Femur (tissue), 1 donor: ENCODE measurements around the gene B3GALT6.
"Not testable (repeated sequence)": the region's sequence is repeated elsewhere in the genome, so short reads cannot be mapped to it uniquely, and the experiment has no call there.

ENCODE experiments used
- DNase-seq: peaks from one replicate; pipeline ENCODE4 v3.0.0-alpha.2; 2017

The B3GALT6 gene

DNA sequence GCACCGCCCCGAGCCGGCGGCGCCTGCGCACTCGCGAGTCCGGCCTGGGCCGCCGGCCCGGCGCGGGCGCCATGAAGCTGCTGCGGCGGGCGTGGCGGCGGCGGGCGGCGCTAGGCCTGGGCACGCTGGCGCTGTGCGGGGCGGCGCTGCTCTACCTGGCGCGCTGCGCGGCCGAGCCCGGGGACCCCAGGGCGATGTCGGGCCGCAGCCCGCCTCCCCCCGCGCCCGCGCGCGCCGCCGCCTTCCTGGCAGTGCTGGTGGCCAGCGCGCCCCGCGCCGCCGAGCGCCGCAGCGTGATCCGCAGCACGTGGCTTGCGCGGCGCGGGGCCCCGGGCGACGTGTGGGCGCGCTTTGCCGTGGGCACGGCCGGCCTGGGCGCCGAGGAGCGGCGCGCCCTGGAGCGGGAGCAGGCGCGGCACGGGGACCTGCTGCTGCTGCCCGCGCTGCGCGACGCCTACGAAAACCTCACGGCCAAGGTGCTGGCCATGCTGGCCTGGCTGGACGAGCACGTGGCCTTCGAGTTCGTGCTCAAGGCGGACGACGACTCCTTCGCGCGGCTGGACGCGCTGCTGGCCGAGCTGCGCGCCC lies at the start of gene B3GALT6:
Gene B3GALT6, plus strand, starts transcription at position 30 of the 588 bp plus-strand sequence. Its CDS starts 42 bp downstream, at position 72.
- no peak for DNase-seq

DNA sequence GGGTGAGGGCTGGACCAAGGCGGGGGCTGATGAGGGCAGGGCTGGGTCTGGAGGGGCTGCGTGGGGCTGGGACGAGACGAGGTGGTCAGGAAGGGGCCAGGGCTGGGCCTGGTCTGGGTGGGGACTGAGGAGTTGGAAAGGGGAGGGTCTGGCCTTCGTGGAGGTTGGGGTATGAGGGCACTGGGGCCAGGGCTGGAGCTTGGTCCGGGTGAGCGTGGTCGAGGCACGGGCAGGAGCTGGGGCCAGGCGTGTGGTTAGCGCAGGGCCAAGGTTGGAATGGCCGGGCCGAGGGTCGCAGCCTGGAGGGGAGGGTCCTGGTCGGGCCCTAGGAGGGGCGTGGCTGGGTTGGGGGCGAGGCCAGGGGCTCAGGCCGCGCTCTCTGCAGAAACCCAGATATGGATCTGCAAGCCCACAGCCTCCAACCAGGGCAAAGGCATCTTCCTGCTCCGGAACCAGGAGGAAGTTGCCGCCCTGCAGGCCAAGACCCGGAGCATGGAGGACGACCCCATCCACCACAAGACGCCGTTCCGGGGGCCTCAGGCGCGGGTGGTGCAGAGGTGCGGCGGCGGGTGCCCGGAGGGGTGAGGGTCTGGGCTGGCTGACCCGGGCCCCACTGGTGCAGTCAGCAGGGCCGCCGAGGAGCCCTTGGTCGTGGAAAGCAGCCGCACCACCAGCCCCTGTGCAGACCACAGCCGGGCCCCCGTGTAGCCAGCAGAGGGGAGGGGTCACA lies 49.4 kb upstream of the B3GALT6 start:
- no peak for DNase-seq

DNA sequence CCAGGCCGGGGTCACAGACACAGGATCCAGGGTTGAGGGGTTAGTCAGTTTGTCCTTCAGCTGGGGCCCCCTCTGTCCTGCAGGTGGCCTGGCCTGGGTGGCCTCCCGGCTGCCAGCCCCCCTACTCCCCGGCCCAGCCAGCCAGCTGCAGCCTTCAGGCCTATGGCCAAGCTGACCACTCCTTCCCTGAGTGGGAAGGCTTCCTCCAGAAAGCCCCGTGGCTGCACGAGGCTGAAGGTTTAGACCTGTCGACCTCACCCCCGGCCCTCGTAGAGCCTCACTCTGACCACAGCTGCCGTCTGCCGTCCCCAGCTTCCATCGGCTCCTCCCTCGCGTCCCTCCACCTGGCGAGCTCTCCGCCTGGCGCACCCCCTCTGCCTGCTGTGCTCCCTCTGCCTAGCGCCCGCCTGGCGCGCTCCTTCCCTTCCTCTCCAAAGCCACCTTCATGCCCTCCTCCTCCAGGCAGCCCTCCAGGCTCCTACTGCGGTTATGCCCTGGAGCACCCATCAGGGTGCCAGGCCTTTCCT lies 48.8 kb upstream of the B3GALT6 start:
- DNase-seq: no peak

DNA sequence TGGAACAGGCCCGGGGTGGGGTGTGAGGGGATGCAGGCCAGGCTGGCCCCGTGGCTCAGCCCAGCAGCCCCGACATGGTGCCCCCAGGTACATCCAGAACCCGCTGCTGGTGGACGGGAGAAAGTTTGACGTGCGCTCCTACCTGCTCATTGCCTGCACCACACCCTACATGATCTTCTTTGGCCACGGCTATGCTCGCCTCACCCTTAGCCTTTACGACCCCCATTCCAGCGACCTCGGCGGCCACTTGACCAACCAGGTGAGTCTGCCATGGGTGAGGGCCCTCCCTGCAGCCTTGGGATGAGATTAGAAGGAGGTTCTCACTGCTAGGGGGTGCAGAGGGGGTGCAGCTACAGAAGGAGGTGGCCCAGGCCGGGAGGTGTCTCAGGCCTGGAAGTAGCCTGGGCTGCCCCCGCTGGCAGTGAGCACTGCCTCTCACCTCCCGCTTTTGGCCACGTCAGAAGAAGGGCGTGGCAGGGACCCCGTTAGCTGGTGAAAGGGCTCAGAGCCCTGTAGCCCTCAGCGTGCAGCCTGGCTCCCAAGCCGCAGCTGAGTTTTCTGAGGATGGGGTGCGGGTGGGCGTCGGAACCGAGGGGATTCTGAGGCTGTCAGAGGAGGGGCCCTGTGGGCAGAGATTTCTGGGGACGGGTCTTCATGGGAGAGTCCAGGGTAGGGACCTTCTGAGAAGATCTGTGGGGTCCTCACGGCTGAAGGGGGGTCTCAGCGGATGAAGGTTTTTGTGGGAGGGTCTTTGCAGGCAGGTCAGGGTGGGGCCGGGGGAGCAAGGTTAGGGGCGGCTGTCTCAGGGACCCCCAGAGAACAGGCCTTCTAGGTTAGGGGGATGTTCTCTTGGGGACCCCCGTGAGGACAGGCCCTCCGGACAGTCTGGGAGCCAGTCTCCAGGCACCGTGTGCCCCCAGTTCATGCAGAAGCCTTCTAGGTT lies 47.9 kb upstream of the B3GALT6 start:
- peak; percentile 12 for DNase-seq

DNA sequence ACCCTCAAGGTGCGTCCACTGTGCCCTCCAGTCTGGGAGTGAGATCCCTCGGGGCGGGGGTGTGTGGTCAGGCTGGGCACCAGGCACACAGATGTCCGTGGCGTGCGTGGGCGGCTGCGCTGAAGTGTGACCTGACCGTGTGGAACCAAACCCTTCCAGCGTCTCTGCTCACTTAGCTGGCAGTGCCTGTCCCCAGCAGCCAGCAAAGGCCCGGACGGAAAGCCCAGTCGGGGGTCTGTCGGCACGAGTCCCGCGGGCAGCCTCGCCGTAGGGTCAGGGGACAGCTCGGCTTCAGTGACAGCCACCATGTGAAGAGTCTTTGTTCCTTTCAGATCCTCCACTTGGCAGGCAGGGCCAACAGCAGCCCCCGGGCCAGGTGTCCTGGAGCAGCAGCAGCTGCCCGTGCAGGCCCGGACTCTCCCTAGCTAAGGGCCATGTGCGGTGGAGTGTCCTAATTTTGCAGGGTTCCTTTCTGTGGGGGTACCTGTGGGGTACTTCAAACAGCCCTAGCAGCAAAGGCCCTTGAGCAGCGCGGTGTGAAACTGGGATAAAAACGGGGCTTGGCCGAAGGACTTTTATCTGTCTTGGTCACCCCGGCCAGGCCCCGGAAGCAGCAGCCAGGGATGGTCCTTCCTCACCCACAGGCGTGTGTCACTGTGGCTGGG lies 46.8 kb upstream of the B3GALT6 start:
- DNase-seq: peak; percentile 36

DNA sequence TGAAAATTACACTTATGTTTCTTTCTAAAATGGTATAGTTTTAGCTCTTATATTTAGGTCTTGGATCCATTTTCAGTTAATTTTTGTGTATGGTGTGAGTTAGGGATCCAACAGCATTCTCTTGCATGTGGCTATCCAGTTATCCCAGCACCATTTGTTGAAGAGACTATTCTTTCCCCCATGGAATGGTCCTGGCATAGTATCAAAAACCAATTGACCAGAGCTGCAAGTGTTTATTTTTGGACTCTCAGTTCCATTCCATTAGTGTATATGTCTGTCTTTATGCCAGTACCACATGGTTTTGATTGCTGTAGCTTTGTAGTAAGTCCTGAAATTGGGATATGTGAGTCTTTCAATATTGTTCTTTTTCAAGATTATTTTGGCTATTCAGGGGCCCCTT lies 44.1 kb upstream of the B3GALT6 start:
- DNase-seq: no peak

DNA sequence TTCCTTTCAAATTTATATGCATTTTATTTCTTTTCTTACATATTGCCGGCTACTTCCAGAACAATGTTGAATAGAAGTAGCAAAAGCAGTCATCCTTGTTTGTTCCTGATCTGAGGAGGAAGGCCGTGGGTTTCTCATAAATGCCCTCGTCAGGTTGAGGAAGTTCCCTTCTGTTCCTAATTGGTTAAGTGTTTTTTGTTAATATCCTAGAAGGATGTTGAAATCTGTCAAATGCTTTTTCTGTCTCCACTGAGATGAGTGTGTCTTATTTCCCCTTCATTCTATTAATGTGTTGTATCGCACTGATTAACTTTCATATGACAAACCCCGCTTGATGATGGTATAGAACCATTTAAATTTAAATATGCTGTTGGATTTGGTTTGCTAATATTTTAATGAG lies 42.9 kb upstream of the B3GALT6 start:
- no peak for DNase-seq

DNA sequence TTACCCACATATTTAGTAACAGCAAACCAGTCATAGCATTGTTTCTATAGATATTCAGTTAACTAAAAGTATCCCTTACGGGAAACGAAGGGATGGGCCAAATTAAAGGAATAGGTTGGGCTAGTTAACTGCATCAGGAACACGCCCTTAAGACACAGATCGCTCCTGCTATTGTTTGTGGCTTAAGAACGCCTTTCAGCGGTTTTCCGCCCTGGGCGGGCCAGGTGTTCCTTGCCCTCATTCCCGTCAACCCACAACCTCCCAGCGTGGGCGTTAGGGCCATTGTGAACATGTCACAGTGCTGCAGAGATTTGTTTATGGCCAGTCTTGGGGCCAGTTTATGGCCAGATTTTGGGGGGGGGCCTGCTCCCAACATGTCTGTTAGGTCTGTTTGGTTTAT lies 40.3 kb upstream of the B3GALT6 start:
- DNase-seq: no peak

DNA sequence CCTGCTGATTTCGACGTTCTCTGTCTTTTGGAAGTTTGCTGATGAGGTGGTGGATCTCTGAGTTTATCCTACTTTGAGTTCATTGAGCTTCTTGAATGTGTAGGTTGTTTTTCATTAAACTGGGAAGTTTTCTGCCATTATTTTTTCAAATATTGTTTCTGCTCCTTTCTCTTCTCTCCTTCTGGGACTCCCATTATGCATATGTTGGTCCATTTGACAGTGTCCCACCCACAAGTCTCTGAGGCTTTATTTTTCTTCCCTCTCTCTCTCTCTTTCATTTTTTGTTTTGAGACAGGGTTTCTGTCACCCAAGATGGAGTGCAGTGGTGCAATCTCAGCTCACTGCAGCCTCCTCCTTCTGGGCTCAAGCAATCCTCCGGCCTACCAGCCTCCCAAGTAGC lies 37.3 kb upstream of the B3GALT6 start:
- no peak for DNase-seq

DNA sequence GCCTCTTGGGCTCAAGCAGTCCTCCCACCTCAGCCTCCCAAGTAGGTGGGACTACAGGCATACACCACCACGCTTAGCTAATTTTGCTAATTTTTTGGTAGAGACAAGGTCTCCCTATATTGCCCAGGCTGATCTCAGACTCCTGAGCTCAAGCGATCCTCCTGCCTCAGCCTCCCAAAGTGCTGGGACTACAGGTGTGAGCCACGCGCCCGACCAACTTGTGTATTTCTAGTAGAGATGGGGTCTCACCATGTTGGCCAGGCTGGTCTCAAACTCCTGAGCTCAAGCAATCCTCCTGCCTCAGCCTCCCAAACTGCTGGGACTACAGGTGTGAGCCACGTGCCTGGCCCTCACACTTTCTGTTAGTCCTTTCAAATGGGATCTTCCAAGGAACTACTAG lies 36.3 kb upstream of the B3GALT6 start:
- DNase-seq: not testable (repeated sequence)

DNA sequence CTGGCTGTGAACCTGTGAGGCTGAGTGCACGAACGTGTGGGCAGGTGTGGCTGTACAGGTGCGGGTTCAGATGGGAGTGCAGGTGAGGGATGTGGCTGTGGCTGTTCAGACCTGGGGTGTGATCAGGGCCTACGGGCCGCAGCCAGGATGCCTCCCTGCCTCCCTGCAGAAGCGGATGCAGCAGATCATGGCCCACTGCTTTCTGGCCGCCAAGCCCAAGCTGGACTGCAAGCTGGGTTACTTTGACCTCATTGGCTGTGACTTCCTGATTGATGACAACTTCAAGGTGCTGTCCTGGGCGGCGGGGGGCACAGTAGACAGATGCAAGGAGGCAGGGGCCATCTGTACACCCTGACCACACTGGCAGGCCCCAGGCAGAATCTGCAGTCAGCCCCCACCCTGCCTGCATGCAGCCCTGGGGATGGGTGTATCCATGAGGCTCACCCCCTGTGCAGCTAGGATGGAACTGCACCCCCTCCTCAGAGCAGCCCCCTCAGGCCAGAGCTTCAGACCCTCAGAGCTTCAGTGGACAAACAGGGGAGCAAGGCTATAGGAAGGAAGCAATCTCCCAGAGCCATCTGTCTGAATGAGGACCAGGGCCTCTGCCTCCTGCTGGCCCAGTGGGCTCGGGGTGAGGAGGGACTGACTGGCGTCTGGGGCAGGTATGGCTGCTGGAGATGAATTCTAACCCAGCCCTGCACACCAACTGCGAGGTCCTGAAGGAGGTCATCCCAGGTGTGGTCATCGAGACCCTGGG lies 35.4 kb upstream of the B3GALT6 start:
- peak; percentile 11 for DNase-seq

DNA sequence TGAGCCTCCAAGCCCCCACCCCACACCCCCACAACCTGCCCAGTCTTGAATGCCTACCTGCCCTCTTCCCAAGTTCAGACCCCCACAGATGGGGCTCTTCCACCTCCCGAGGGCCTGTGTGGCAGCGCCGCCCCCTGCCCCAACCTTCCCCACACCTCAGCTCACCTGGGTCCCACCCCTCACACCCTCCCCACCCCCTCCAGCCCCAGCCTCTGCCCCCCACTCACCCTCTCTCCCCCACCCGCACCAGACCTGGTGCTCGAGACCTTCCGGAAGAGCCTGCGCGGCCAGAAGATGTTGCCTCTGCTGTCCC lies 34.9 kb upstream of the B3GALT6 start:
- no peak for DNase-seq

DNA sequence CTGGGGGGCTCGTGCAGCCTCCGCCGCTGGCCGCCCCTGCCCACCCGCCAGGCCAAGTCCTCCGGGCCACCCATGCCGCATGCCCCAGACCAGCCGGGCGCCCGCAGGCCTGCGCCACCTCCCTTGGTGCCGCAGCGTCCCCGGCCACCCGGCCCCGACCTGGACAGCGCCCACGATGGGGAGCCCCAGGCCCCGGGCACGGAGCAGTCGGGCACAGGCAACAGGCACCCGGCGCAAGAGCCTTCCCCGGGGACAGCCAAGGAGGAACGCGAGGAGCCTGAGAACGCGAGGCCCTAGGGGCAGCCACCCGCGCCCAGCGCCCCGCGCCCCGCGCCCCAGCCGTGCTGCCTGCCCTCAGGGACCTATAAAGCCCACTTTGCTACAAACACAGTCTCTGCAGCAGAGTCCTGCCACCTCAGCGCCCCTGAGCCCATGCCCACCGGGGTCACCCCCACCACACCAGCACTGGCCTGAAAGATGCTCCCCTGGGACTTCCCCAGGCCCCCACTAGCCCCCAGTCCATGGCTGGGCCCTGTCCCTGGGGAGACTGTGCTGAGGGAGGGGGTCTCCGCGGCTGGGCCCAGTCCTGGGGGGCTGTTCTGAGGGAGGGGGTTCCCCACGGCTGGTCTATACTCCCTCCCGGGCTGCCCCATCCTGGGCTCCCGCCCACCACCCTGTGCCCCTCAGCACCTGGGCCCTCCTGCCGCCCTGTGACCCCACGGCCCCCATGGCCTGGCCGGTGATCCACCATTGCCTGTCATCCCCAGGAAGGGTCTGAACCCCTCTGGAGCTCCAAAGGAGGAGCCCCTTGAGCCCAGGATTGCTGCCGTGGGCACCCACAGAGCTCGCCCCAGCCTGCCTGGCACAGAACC lies 34.2 kb upstream of the B3GALT6 start:
- DNase-seq: peak; percentile 15

DNA sequence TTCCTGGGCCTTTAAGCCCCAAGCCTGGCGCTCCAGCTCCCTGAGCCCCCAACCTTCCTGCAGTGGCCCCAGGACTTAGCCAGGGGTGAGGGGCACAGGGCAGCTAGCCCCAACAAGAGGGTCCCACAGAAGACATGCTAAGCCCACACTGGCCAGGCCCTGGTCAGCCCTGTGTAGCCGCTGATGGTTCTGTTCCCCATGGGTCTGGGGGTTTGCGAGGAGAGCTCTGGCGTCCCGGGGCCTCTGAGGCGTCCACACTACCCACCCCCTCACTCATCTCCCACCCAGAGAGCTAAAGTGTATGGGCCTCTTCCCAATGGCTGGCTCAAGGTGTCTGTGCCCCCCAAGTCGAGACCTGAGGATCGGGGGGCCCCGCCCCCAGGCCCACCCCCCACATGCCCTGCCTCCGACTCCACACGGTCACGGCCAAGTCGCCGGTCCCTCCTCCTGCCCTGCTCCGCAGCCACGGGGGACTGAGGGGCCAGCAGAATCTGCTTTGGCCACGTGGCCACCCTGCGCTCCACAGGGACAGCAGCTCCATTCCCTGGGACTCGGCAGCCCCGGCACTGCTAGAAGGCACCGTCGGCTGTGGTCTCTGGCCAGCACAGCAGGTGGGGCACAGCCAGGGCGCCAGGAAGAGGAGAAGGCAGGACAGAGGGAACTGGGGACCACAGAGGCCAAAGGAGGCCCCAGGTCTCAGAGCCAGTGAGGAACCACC lies 33.5 kb upstream of the B3GALT6 start:
- peak; percentile 13 for DNase-seq

DNA sequence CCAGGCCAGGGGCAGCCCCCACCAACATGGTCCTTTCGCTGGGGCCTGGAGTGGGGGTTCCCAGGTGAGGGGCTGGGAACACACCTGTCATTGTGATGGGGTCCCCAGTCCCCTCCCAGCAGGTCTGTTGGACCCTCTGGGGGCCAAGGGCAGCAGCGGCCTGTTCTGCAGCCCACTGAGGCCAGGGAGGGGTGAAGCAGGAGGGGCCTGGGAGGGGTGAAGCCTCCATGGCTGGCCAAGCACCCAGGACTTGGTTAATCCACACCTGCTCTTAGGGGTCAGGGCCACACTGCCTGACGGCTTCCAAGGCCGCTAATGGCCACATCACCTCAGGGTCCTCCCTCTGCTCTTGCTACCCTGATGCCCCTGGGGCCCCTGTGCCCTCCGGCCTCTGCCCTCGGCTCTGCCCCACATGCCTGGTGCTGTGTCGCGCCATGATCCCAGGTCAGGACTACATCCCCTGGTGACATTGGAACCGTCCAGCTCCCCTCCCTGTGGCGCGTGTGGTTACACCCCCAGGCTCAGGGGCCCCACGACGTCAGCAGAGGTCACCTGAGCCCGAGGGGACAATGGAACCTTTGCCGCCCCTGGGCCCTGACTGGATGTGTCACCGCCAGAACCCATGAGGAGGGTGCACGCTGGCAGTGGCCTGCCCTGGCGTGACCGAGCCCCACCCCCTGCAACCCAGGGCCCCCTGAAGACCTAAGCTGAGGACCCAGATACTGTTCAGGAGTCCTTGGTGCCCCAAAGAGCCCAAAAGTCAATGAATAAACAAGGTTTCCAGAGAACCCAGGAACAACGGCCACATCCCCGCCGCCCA lies 32.7 kb upstream of the B3GALT6 start:
- peak; percentile 12 for DNase-seq

DNA sequence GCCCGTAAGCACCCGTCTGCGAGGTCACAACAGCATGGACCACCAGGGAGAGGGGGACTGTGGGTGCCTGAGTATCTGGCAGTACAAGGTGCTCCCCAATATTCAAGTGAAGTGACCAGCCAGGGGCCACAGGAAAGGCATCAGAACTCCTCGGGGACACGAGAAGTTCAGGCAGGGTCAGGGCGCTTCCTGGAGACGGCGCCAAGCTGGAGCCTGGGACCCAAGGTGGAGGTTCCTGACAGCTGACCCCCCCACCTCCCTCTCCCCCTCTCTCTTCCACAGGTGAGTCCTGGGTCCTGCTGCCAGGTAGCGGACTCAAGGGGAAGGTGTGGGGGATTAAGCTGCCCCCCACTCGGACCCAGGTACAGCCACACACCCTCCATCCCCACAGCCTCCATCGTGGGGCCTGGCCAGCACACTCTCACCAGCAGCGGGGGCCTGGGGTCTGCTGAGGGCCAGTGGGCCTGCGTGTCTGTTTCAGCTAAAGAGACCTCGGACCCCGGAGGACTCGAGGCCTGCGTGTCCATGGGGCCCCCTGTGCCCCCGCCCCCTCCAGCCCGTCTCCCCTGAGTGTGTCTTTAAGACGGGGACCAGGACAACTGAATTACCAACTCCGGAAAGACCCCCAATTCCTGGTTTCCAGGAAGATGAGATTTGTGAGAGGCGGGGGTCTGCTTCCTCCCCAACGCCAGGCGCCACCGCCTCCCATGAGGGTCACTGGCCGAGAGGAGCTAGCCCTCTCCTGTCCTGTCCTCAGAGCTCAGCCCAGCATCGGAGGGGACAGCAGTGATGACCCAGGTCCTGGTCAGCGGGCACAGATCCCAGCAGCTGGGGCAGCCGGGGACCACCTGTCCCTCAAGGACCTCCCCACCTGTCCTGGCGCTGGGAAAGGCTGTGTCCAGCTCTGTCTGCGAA lies 31.8 kb upstream of the B3GALT6 start:
- DNase-seq: peak; percentile 19

DNA sequence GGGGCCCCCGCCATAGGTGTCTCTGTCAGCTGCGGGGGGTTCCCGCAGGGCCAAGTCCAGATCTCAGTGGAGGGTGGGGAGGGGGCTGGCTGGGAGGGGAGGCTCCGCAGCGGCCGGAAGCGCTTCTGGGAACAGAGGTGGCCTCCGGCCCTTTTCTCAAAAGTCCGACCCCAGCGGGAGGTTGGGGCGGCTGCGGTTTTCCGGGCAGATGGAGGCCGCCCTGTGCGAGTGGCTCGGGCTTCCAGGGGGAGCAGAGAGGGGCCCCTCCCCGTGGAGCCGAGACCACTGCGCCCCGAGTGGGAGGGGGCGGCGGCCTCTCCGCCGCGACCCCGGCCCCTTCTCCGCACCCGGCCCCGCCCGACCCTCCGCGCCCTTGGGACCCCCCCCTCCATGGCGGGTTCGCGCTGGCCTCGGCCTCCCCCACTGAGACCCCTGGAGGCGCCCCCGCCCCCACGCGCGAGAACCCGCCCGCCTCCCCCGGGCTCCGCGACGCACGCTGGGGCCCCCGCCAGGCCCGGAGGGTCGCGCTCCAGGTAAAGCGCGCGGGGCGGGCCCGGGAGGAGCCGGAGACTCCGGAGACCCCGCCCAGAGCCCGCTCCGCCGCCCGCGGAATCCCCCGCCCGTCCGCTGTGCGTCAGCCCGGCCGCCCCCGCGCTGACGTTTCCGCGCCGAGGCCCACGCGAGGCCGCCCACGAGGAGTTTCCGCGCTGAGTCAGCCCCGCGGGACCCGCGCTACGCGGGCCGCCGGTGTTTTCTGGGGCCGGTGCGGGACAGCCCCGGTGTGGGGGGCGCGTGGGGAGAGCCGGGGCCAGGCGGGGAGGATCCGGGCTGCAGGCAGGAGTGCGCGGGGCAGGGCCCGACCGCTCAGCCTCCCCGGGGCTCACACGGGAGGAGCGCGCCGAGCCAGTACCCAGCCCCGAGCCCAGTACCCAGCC lies 30.9 kb upstream of the B3GALT6 start:
- DNase-seq: peak; percentile 69
